HAP-1 (cell line): ENCODE data around the gene TIFAB.

Experiments used
- DNase-seq, 2 experiments: peaks; one replicate each; pipeline ENCODE4 v3.0.0-alpha.2; 2016 to 2020; ENCODE audit warnings: low spot score in 2 of 2
- H3K27me3 ChIP-seq: fragments of 250-450 bp; sonication (Bioruptor Pico); 2 replicates; pipeline ENCODE4 v1.5.1; 2020; ENCODE audit warnings: low read depth, mild to moderate bottlenecking, moderate library complexity
- H3K36me3 ChIP-seq: fragments of 250-450 bp; sonication (Bioruptor Pico); replicated peaks from 2 replicates; pipeline ENCODE4 v1.5.1; 2020; ENCODE audit warnings: mild to moderate bottlenecking
- H3K4me1 ChIP-seq: fragments of 250-450 bp; sonication (Bioruptor Pico); 2 replicates; pipeline ENCODE4 v1.5.1; 2020; ENCODE audit warnings: mild to moderate bottlenecking
- H3K4me3 ChIP-seq: fragments of 250-450 bp; sonication (Bioruptor Pico); 2 replicates; pipeline ENCODE4 v1.5.1; 2020; ENCODE audit warnings: mild to moderate bottlenecking, moderate library complexity
- H3K9me3 ChIP-seq: fragments of 250-450 bp; sonication (Bioruptor Pico); 2 replicates; pipeline ENCODE4 v1.5.1; 2020; ENCODE audit warnings: mild to moderate bottlenecking, moderate library complexity
- in situ Hi-C: fragments of 300-500 bp; cut with MboI; formaldehyde crosslinking; loops from 3 replicates; pipeline ENCODE4 v1.14.3; 2020; ENCODE audit warnings: low sequenced_read_pairs, inconsistent platforms, mixed read lengths

Gene TIFAB

DNA sequence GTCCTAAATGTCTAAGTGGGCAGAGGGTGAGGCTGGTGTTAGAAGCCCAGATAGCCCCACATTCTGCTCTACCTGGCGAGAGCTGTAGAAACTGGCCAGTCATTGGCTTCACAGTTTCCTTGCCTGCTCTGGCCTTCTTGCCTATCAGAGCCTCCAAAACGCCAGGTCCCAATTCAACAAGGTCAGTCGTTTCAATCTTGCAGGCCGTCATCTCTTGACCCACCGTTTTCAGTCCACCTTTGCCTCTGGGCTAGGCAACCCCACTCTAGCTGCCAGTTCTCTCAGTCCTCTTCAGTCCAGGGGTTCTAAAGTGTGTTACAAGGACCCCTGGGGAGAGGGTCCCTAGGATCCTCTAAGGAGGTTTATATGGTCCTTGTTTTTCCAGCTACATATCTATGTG, 20.0 kb upstream of the TIFAB start:
- Histone ChIP-seq H3K27me3 (peaks cover 4% of the 10 kb centered on the region; the same call in 1 of the 2 replicates), H3K4me3 (no peak overlapping the region), H3K36me3 (no peaks in the 10 kb centered on the region), H3K4me1 (peaks cover 6% of the 10 kb centered on the region), H3K9me3 (no peaks in the 10 kb centered on the region)
- in situ Hi-C loops, result no loop called here
- no peak for DNase-seq

GRCh38 chr5:135471726-135472125, 19.6 kb upstream of the TIFAB start:
- peaks cover 3% of the 10 kb centered on the region for H3K4me1 ChIP-seq
- H3K4me3 ChIP-seq, result no peak overlapping the region
- H3K27me3 ChIP-seq, result peaks cover 4% of the 10 kb centered on the region; the same call in 1 of the 2 replicates
- DNase-seq, result no peak
- no peaks in the 10 kb centered on the region for H3K36me3 ChIP-seq
- no peaks in the 10 kb centered on the region for H3K9me3 ChIP-seq
- in situ Hi-C loops, result no loop called here

DNA sequence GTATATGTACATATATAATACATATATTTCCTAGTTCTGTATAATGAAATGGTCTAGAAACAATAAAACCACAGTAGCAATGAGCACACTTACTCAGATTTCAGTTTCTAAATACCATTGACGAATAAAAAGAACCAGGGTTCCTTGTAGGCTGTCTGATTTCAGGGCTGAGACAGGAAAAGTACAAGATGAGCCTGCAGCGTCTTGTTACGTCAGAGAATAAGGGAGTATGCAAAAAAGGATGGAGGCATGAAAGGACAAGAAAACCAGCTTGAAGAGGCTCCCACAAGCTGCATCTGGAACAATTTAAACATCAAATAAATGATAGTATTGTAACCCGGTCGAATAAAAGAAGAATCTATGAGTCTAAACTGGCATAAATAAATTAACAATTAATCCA, 17.8 kb upstream of the TIFAB start:
- in situ Hi-C loops, result loop anchor here (5.0 to 10.0 kb wide), 3 partner anchors 82 to 362 kb away; partner anchors contain the start of gene SLC25A48

DNA sequence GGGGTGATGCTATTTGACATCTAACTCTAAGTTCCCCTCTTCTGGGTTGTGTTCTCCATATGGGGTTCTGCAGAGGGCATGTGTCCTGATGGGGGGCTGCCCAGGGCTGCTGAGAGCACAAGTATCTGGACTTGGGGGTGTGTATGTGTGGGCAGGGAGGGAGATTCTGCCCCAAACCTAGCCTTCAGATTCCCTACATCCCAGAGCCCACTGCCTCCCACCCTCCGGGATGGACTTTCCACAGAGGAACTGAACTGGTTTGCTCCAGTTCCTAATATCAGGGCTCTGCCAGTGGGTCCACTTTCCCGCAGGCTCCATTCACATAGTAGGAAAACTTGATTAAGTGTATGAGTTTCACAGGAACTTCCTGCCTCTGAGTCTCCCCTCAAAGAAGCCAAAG, 16.4 kb upstream of the TIFAB start:
- DNase-seq, result no peak
- H3K9me3 ChIP-seq, result no peaks in the 10 kb centered on the region
- no peaks in the 10 kb centered on the region for H3K36me3 ChIP-seq
- H3K27me3 ChIP-seq, result peaks cover 4% of the 10 kb centered on the region; the same call in 1 of the 2 replicates
- peaks cover 3% of the 10 kb centered on the region for H3K4me1 ChIP-seq
- in situ Hi-C loops, result loop anchor here (5.0 to 10.0 kb wide), 3 partner anchors 84 to 364 kb away; partner anchors contain the start of gene SLC25A48
- no peak overlapping the region for H3K4me3 ChIP-seq

More for the DNA sequence above, 17.8 kb upstream of the TIFAB start:
- Histone ChIP-seq H3K27me3 (peaks cover 4% of the 10 kb centered on the region; the same call in 1 of the 2 replicates), H3K36me3 (no peaks in the 10 kb centered on the region), H3K4me1 (peaks cover 3% of the 10 kb centered on the region), H3K4me3 (no peak overlapping the region), H3K9me3 (no peaks in the 10 kb centered on the region)
- no peak for DNase-seq

GRCh38 chr5:135467871-135468485, 15.8 kb upstream of the TIFAB start:
- no peak for DNase-seq
- no peaks in the 10 kb centered on the region for H3K9me3 ChIP-seq
- H3K36me3 ChIP-seq, result no peaks in the 10 kb centered on the region
- in situ Hi-C loops, result loop anchor here (5.0 to 10.0 kb wide), 3 partner anchors 84 to 364 kb away; partner anchors contain the start of gene SLC25A48
- peaks cover 4% of the 10 kb centered on the region; the same call in 1 of the 2 replicates for H3K27me3 ChIP-seq
- H3K4me3 ChIP-seq, result no peak overlapping the region
- peaks cover 3% of the 10 kb centered on the region for H3K4me1 ChIP-seq

DNA sequence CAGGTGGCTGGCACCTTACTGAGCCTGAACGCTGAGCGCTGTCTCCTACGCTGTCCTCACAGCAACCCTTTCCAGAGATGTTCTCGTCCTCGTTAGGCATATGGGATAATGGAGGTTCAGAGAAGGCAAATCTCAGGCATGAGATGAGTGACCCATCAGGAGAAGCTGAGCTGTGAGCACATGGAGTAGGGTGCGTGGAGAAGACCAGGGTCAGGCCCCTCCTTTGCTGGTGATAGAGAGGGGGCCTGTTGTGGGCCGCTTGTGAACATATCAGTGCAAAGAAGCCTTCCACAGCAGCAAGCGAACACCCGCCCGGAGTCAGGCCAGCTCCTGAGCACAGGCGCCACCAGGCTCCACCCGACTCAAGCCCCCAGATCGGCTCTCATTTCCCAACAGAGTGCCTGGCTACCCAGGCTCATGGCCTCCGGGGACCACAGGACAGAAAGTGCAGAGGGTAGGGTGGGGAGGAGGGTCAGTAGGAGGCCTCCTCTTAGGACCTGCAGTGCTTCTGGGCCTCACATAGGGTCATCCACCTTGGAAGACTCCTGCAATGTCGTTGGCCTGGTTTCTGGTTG, 15.0 kb upstream of the TIFAB start:
- H3K9me3 ChIP-seq, result no peaks in the 10 kb centered on the region
- no peak overlapping the region for H3K4me3 ChIP-seq
- DNase-seq, result no peak
- in situ Hi-C loops, result loop anchor here (5.0 to 10.0 kb wide), 3 partner anchors 85 to 365 kb away; partner anchors contain the start of gene SLC25A48
- H3K36me3 ChIP-seq, result no peaks in the 10 kb centered on the region
- H3K4me1 ChIP-seq, result peaks cover 3% of the 10 kb centered on the region
- H3K27me3 ChIP-seq, result peaks cover 4% of the 10 kb centered on the region; the same call in 1 of the 2 replicates

- Histone ChIP-seq H3K4me3 (no peak overlapping the region), H3K27me3 (peaks cover 4% of the 10 kb centered on the region; the same call in 1 of the 2 replicates), H3K9me3 (no peaks in the 10 kb centered on the region), H3K4me1 (peaks cover 3% of the 10 kb centered on the region), H3K36me3 (no peaks in the 10 kb centered on the region)
- peak; percentile 78 to 89 for DNase-seq
- in situ Hi-C loops, result loop anchor here (5.0 to 10.0 kb wide), 3 partner anchors 86 to 366 kb away; partner anchors contain the start of gene SLC25A48
Measured at GRCh38 chr5:135466178-135467050, 14.3 kb upstream of the TIFAB start.

- H3K27me3 ChIP-seq, result peaks cover 7% of the 10 kb centered on the region; the same call in 1 of the 2 replicates
- no peaks in the 10 kb centered on the region for H3K36me3 ChIP-seq
- no peaks in the 10 kb centered on the region for H3K9me3 ChIP-seq
- no peak for DNase-seq
- in situ Hi-C loops, result loop anchor here (5.0 to 10.0 kb wide), 3 partner anchors 87 to 367 kb away; partner anchors contain the start of gene SLC25A48
- H3K4me3 ChIP-seq, result no peak overlapping the region
- peaks cover 3% of the 10 kb centered on the region for H3K4me1 ChIP-seq
Measured at GRCh38 chr5:135465391-135466122, 13.4 kb upstream of the TIFAB start.

- H3K36me3 ChIP-seq, result no peaks in the 10 kb centered on the region
- DNase-seq, result peak; percentile 77 to 83
- no peak overlapping the region for H3K4me3 ChIP-seq
- H3K27me3 ChIP-seq, result peaks cover 6% of the 10 kb centered on the region; the same call in 1 of the 2 replicates
- peaks cover 3% of the 10 kb centered on the region for H3K4me1 ChIP-seq
- no peaks in the 10 kb centered on the region for H3K9me3 ChIP-seq
- in situ Hi-C loops, result loop anchor here (10.0 kb wide), 1 partner anchor 282 kb away; no protein-coding TSS in a partner anchor
Measured at GRCh38 chr5:135462304-135462703, 10.2 kb upstream of the TIFAB start.

DNA sequence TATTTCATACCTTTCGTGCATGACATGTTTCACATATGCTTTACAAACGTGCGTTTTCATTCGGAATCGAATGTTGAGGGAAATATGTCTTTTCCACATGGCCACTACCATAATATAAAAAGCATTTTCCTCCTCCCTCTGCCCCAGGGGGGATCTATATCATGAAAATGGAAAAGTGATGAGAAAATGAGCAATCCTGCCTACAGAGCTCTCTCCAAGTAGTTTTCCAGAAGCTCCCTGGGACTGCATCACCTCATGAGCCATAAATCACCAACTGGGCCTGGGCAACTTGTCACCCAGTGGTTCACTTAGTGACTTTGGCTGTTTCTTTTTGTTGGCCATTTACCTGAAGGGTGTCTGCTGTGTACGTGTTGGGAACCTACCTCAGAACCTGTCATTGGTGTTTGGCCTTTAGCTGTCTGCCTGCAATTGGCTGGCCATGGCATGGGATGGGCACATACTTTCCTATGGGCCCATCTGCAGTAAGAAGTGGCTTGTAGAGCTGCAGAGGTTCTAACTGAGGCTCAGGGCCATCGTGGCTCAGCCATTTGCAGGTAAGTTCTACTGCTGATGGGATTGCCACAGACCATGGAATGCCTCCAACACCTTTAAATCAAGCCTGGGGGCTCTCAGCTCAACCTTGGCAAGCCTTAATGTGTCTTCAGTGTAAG, 9.5 kb upstream of the TIFAB start:
- Histone ChIP-seq H3K4me3 (no peak overlapping the region), H3K9me3 (no peaks in the 10 kb centered on the region), H3K4me1 (peaks cover 3% of the 10 kb centered on the region), H3K36me3 (no peaks in the 10 kb centered on the region), H3K27me3 (peaks cover 6% of the 10 kb centered on the region; the same call in 1 of the 2 replicates)
- in situ Hi-C loops, result loop anchor here (10.0 kb wide), 1 partner anchor 283 kb away; no protein-coding TSS in a partner anchor
- DNase-seq, result no peak

- no peak for DNase-seq
- Histone ChIP-seq H3K36me3 (no peaks in the 10 kb centered on the region), H3K9me3 (no peaks in the 10 kb centered on the region), H3K4me1 (no peaks in the 10 kb centered on the region), H3K4me3 (no peak overlapping the region), H3K27me3 (peaks cover 6% of the 10 kb centered on the region; the same call in 1 of the 2 replicates)
- in situ Hi-C loops, result loop anchor here (10.0 kb wide), 1 partner anchor 284 kb away; no protein-coding TSS in a partner anchor
Measured at GRCh38 chr5:135460246-135461033, 8.3 kb upstream of the TIFAB start.

- Histone ChIP-seq H3K27me3 (peaks cover 6% of the 10 kb centered on the region; the same call in 1 of the 2 replicates), H3K4me3 (no peak overlapping the region), H3K4me1 (no peaks in the 10 kb centered on the region), H3K9me3 (no peaks in the 10 kb centered on the region), H3K36me3 (no peaks in the 10 kb centered on the region)
- in situ Hi-C loops, result no loop called here
- DNase-seq, result no peak
Measured at GRCh38 chr5:135458921-135459331, 6.8 kb upstream of the TIFAB start.
